GM12878 (cell line): ENCODE data around the gene RREB1. TPM values are rescaled to one million over a fixed set of nuclear protein-coding genes. Genes with fewer than 3 reads are reported as not detected.

Source experiments
- ATAC-seq: fragments of 200-7000 bp; cut with Tn5 transposase; 3 replicates; pipeline ENCODE4 v1.9.1; 2020; ENCODE audit warnings: mild to moderate bottlenecking, moderate library complexity
- BruUV-seq: library from RNA; stranded (reverse); fragments of 400-500 nt; replicated peaks from 2 replicates; lab custom pipeline; 2021; lab: Mats Ljungman, UMichigan
- CTCF ChIA-PET: fragments of 300-600 bp; sonication (Branson Sonifier 250); formaldehyde crosslinking; extraction: SDS; loops from one replicate; lab custom pipeline; 2021; ENCODE audit warnings: inconsistent platforms; lab: Yijun Ruan, JAX
- POLR2A ChIA-PET: fragments of 350-600 bp; formaldehyde crosslinking; extraction: SDS; loops from one replicate; lab custom pipeline; 2021; ENCODE audit warnings: inconsistent platforms; lab: Charles Lee
- RAD21 ChIA-PET: fragments of 300-600 bp; sonication (Branson Sonifier 250); formaldehyde crosslinking; loops from one replicate; lab custom pipeline; 2023; ENCODE audit warnings: antibody characterized with exemption; ENCODE audit not compliant: unreplicated experiment; lab: Charles Lee
- SMC1A ChIA-PET: fragments of 300-600 bp; sonication (Branson Sonifier 250); formaldehyde crosslinking; loops from one replicate; lab custom pipeline; 2023; ENCODE audit not compliant: unreplicated experiment, uncharacterized antibody; lab: Charles Lee
- DNase-seq: peaks from one replicate; pipeline ENCODE4 v3.0.0-alpha.2; 2011; ENCODE audit warnings: low read depth, low spot score
- FAIRE-seq: peaks from 3 replicates; lab custom pipeline; 2011; peaks lifted over from hg19 to GRCh38; lab: Jason Lieb, UNC
- H2AFZ ChIP-seq: 2 replicates; pipeline ENCODE4 v1.6.0; 2011; ENCODE audit warnings: low read depth, low read length, control low read depth; ENCODE audit not compliant: control insufficient read depth
- H3K27ac ChIP-seq: 2 replicates; pipeline ENCODE4 v1.5.1; 2011; ENCODE audit warnings: control low read depth; ENCODE audit not compliant: control insufficient read depth, insufficient read depth
- H3K27me3 ChIP-seq, 2 experiments: replicated peaks in 1 of 2; 2 replicates each; pipeline versions ENCODE4 v1.6.0 to v1.6.1; 2011; ENCODE audit warnings: low read length in 1 of 2; ENCODE audit not compliant: control insufficient read depth in 2 of 2, insufficient read depth in 2 of 2
- H3K36me3 ChIP-seq, 2 experiments: 2 replicates each; pipeline ENCODE4 v1.5.1; 2011; ENCODE audit warnings: low read length in 1 of 2; ENCODE audit not compliant: control insufficient read depth in 2 of 2, insufficient read depth in 2 of 2
- H3K4me1 ChIP-seq: 2 replicates; pipeline ENCODE4 v1.6.1; 2011; ENCODE audit warnings: mild to moderate bottlenecking, low read length, moderate library complexity, mixed read lengths; ENCODE audit not compliant: control insufficient read depth, insufficient read depth
- H3K4me2 ChIP-seq: 2 replicates; pipeline ENCODE4 v1.6.0; 2011; ENCODE audit warnings: control low read depth; ENCODE audit not compliant: control insufficient read depth, insufficient read depth
- H3K4me3 ChIP-seq: fragments of 200-600 bp; sonication (generic); 2 replicates; pipeline ENCODE4 v1.5.1; 2016
- H3K79me2 ChIP-seq: 2 replicates; pipeline ENCODE4 v1.6.0; 2011; ENCODE audit warnings: low read length; ENCODE audit not compliant: control insufficient read depth, insufficient read depth
- H3K9ac ChIP-seq: 2 replicates; pipeline ENCODE4 v1.8.0; 2011; ENCODE audit warnings: low read length, control low read depth, mixed read lengths; ENCODE audit not compliant: control insufficient read depth, insufficient read depth
- H3K9me3 ChIP-seq: replicated peaks from 3 replicates; pipeline ENCODE4 v1.5.1; 2011; ENCODE audit warnings: mild to moderate bottlenecking, low read length; ENCODE audit not compliant: control insufficient read depth, insufficient read depth
- H4K20me1 ChIP-seq: 2 replicates; pipeline ENCODE4 v1.6.0; 2011; ENCODE audit not compliant: control insufficient read depth, insufficient read depth
- BCL3 ChIP-seq: IDR thresholded peaks from 2 replicates; pipeline ENCODE4 v1.6.1; 2011; ENCODE audit warnings: borderline replicate concordance, low read depth, mild to moderate bottlenecking, moderate library complexity, low read length; ENCODE audit not compliant: insufficient read depth, poor library complexity, severe bottlenecking
- CBFB ChIP-seq: IDR thresholded peaks from 2 replicates; pipeline ENCODE4 v1.6.1; 2016; ENCODE audit warnings: antibody characterized with exemption, low read depth
- CREB1 ChIP-seq: IDR thresholded peaks from 2 replicates; pipeline ENCODE4 v1.6.1; 2012; ENCODE audit warnings: low read depth, mild to moderate bottlenecking, inconsistent platforms
- CREM ChIP-seq: IDR thresholded peaks from 2 replicates; pipeline ENCODE4 v1.6.1; 2014; ENCODE audit warnings: antibody characterized with exemption, low read depth
- RFX5 ChIP-seq: IDR thresholded peaks from 2 replicates; pipeline ENCODE4 v1.6.1; 2011; ENCODE audit warnings: low read depth, low read length, improper control_type of control experiment
- RUNX3 ChIP-seq: IDR thresholded peaks from 2 replicates; pipeline ENCODE4 v1.6.1; 2012; ENCODE audit warnings: low read length, inconsistent platforms
- SIN3A ChIP-seq: IDR thresholded peaks from 2 replicates; pipeline ENCODE4 v1.6.1; 2012; ENCODE audit warnings: low read depth, low read length, improper control_type of control experiment
- SMAD5 ChIP-seq: IDR thresholded peaks from 2 replicates; pipeline ENCODE4 v1.6.1; 2016; ENCODE audit warnings: antibody characterized with exemption, low read depth
- ZBTB11 ChIP-seq: fragments of 450-650 bp; formaldehyde crosslinking; IDR thresholded peaks from 2 replicates; pipeline ENCODE4 v1.5.0; 2022; ENCODE audit warnings: mild to moderate bottlenecking, missing genetic modification characterization
- WGBS: methylation state at CpG from one replicate; pipeline ENCODE4 v1.1.6; 2016; ENCODE audit warnings: low lambda C conversion rate; ENCODE audit not compliant: insufficient replicate concordance, insufficient coverage; ENCODE audit errors: missing lambda C conversion rate; 5-methylcytosine and 5-hydroxymethylcytosine counted together
- in situ Hi-C: fragments of 300-500 bp; cut with MboI; formaldehyde crosslinking; loops from 9 replicates; pipeline ENCODE4 v1.14.3; 2018; ENCODE audit warnings: mixed read lengths
- intact Hi-C: fragments of 100-400 bp; cut with micrococcal nuclease; formaldehyde crosslinking; loops from one replicate; pipeline ENCODE4 v1.14.2; 2022; ENCODE audit not compliant: unreplicated experiment
- polyA plus RNA-seq, 11 experiments: library from polyadenylated mRNA; depleted of rRNA in 4 of 11; unstranded in 6 of 11; stranded (reverse) in 5 of 11; fragments of >200 nt; fragmentation: Nextera tagmentation in 4 of 11; fragmentation: Illumina TruSeq in 1 of 11; extraction: Ambion mirVana in 4 of 11; extraction: Trizol in 1 of 11; gene quantifications; 1 replicate in 1 of 11; 2 replicates in 10 of 11; pipeline versions ENCODE4 v1.2.1 to v1.2.3, GENCODE V29; 2011 to 2016; ENCODE audit warnings: inconsistent platforms in 2 of 11, missing spikeins in 2 of 11, low read depth in 1 of 11
- total RNA-seq, 4 experiments: library from RNA; depleted of rRNA in 3 of 4; stranded (reverse); fragments of >200 nt in 3 of 4; fragmentation: Illumina TruSeq in 1 of 4; extraction: Trizol in 1 of 4; gene quantifications; 2 replicates each; pipeline versions ENCODE4 v1.2.1 to v1.2.3, GENCODE V29; 2013 to 2021

RREB1 gene
- total and polyA plus RNA-seq, 10 of the 15 experiments (the other 5 are each of a cell fraction or from before 2014, with no cell fraction given), result 1.9 to 30.3 (median 8.6) TPM

- ChIA-PET CTCF (interaction anchor here (1.0 to 2.7 kb wide), 5 partner anchors 11 to 93 kb away, joined by 3 to 14 read pairs (median 5); no protein-coding TSS in a partner anchor), POLR2A (interaction anchor here (0.7 to 2.9 kb wide), 4 partner anchors 10 to 58 kb away, joined by 3 to 20 read pairs (median 8); no protein-coding TSS in a partner anchor), SMC1A (interaction anchor here (1.1 to 14.1 kb wide), 14 partner anchors 9 to 462 kb away, joined by 3 to 256 read pairs (median 5); no protein-coding TSS in a partner anchor), RAD21 (interaction anchor here (0.8 to 5.8 kb wide), 11 partner anchors 10 to 346 kb away, joined by 3 to 49 read pairs (median 4); no protein-coding TSS in a partner anchor)
- WGBS, result 85% methylated on average over 7 of the region's 7 CpGs
- BruUV-seq, result no TSS peak
- peaks cover 98% of the 10 kb centered on the region for H3K79me2 ChIP-seq
- H3K4me2 ChIP-seq, result peak overlapping the region; percentile 99
- no peak for FAIRE-seq
- peak overlapping the region; percentile 63; the same call in 1 of the 2 replicates for H3K4me3 ChIP-seq
- H3K27ac ChIP-seq, result peak overlapping the region; percentile 96
- H3K9me3 ChIP-seq, result no peaks in the 10 kb centered on the region
- H3K36me3 ChIP-seq, result peaks cover 0 to 2% of the 10 kb centered on the region in 2 experiments; a peak in 2 of 4 replicates
- ATAC-seq, result no peak
- intact Hi-C loops, result no loop called here
- peaks cover 66% of the 10 kb centered on the region for H3K4me1 ChIP-seq
- H4K20me1 ChIP-seq, result no peaks in the 10 kb centered on the region; the same call in 1 of the 2 replicates
- in situ Hi-C loops, result no loop called here
- DNase-seq, result no peak
- H3K27me3 ChIP-seq, result no peaks in the 10 kb centered on the region
- H3K9ac ChIP-seq, result peak overlapping the region; percentile 77
- H2AFZ ChIP-seq, result no peak overlapping the region
- TF ChIP-seq CBFB (0 out of 2 replicates have a peak, but pooled peaks have one; percentile 23), CREM (0 out of 2 replicates have a peak, but pooled peaks have one; percentile 42), RUNX3 (0 out of 2 replicates have a peak, but pooled peaks have one; percentile 2), ZBTB11 (0 out of 2 replicates have a peak, but pooled peaks have one; percentile 17), SMAD5 (no peak), BCL3 (no peak), CREB1 (peak; percentile 36; the same call in 1 of the 2 replicates), RFX5 (peak; percentile 85; the same call in 1 of the 2 replicates), SIN3A (no peak)
These were observed 37.3 kb downstream of the RREB1 start for GRCh38 chr6:7144872-7145584.
